GM12864 (cell line): ENCODE data around the gene NPY1R.

Source experiments
- DNase-seq: peaks from one replicate; pipeline ENCODE4 v3.0.0-alpha.2; 2011; ENCODE audit warnings: low read depth
- H3K4me3 ChIP-seq: 2 replicates; pipeline ENCODE4 v1.5.1; 2011; ENCODE audit warnings: mild to moderate bottlenecking, low read depth, low read length, control low read depth
- TF ChIP-seq, protein P1 (sequence below): IDR thresholded peaks from 2 replicates; pipeline ENCODE4 v1.5.1; 2011; ENCODE audit warnings: low read depth, mild to moderate bottlenecking, moderate library complexity, low read length, control low read depth, inconsistent platforms; ENCODE audit errors: missing control alignments

The NPY1R gene

DNA sequence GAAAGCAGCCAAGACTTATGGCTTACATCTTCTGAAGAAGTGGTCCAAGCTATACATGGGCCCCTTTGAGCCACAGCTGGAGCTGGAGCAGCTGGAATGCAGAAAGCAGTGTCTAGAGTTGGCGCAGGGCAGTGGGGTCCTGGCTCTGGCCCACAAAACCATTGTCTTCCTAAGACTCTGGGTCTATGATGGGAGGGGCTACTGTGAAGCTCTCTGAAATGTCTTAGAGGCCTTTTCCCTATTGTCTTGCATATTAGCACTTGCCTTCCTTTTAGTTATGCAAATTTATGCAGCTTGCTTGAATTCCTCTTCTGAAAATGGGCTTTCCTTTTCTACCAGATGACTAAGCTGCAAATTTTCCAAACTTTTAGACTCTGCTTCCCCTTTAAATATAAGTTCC is 15.3 kb downstream of the NPY1R start:
- no peak for DNase-seq
- no peak overlapping the region for H3K4me3 ChIP-seq
- TF ChIP-seq, protein P1, sequence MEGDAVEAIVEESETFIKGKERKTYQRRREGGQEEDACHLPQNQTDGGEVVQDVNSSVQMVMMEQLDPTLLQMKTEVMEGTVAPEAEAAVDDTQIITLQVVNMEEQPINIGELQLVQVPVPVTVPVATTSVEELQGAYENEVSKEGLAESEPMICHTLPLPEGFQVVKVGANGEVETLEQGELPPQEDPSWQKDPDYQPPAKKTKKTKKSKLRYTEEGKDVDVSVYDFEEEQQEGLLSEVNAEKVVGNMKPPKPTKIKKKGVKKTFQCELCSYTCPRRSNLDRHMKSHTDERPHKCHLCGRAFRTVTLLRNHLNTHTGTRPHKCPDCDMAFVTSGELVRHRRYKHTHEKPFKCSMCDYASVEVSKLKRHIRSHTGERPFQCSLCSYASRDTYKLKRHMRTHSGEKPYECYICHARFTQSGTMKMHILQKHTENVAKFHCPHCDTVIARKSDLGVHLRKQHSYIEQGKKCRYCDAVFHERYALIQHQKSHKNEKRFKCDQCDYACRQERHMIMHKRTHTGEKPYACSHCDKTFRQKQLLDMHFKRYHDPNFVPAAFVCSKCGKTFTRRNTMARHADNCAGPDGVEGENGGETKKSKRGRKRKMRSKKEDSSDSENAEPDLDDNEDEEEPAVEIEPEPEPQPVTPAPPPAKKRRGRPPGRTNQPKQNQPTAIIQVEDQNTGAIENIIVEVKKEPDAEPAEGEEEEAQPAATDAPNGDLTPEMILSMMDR: no peak

- no peak overlapping the region for H3K4me3 ChIP-seq
- TF ChIP-seq, protein P1: no peak
- DNase-seq: no peak
Observed at GRCh38 chr4:163309466-163309865, 22.9 kb downstream of the NPY1R start.

GRCh38 chr4:163303069-163303468 is 29.3 kb downstream of the NPY1R start:
- H3K4me3 ChIP-seq: no peak overlapping the region
- TF ChIP-seq, protein P1: no peak
- DNase-seq: no peak

DNA sequence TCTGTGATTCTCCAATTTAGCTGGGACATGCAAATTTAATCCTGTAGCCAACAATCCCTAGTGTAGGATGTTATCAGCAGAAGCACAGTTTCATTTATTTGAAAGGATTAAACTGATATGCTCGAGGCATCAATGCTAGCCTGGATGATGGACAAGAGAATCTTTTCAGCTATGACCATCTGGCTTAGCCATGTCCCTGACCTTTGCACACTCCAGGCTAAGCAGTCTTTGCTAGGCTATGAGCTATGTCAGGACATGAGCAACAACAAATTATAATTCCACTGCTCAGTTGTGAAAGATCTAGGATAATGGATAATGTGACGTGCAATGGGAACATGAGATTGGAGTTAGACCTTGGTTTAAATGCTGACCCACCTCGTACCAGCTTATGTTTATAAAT is 32.0 kb downstream of the NPY1R start:
- no peak overlapping the region for H3K4me3 ChIP-seq
- no peak for DNase-seq
- TF ChIP-seq, protein P1: no peak

GRCh38 chr4:163295138-163295537 is 37.3 kb downstream of the NPY1R start:
- TF ChIP-seq, protein P1: no peak
- no peak overlapping the region for H3K4me3 ChIP-seq
- DNase-seq: no peak

- DNase-seq: no peak
- TF ChIP-seq, protein P1: no peak
- H3K4me3 ChIP-seq: no peak overlapping the region
Observed at GRCh38 chr4:163284304-163284703, 48.1 kb downstream of the NPY1R start.

DNA sequence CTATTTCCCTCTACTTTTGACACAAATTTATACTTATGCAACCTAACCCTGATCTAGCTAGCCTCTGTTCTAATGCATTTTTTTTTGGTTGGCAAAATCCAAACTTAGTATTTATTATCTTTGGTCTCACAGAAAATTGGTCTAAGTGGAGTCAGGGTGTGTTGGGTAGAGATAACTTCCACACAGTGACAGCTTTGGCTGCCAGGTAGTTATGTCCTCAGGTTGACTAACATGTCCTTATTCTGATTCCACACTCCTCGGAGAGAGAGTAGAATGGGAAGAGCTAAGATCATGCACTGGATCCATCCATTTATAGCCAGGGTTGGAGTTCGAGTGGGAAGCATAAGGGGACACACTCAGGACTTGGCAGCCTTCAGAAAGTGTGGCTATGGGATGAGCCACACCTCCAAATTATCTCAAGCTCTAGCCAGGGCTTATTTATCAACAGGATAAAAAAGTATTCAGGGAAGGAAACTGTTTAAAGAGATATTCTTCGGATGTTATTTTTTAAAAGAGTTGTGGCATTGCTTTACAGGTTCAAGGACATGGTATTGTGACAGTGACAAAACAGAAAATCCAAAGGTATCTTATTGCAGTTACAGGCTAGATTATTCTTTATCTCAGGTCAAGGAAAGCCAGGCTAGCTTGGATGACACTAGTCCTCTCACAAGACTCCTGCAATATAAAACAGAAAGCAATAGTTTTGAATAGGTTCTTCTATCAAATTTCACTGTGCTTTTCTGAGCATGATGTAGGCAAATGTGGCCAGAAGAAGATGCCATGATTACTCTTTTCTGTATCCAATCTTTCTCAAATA is 51.5 kb downstream of the NPY1R start:
- H3K4me3 ChIP-seq: no peak overlapping the region
- TF ChIP-seq, protein P1: no peak
- DNase-seq: no peak
